ENCODE results near the gene PRIMA1. TPM values are rescaled to one million over a fixed set of nuclear protein-coding genes. Genes with fewer than 3 reads are reported as not detected.

The PRIMA1 gene
- total and polyA plus RNA-seq, 2 experiments from 2014 or later, result 2.1 to 3.5 TPM

- Histone ChIP-seq H3F3A (replicated peaks; ENCODE audit: low read depth) (no peaks in the 10 kb centered on the region), H3K27me3 (ENCODE audit: insufficient read depth) (no peaks in the 10 kb centered on the region), H3K9me2 (ENCODE audit: insufficient read depth) (no peaks in the 10 kb centered on the region), H3K4me1 (ENCODE audit: insufficient read depth) (no peaks in the 10 kb centered on the region), H3K4me3 (no peak overlapping the region), H3K79me2 (replicated peaks; ENCODE audit: insufficient read depth) (no peaks in the 10 kb centered on the region), H2AFZ (no peak overlapping the region), H3K4me2 (no peak overlapping the region), H3K27ac (ENCODE audit: low read depth) (no peak overlapping the region), H3K36me3 (ENCODE audit: insufficient read depth) (no peaks in the 10 kb centered on the region), H4K20me1 (replicated peaks; ENCODE audit: insufficient read depth) (no peaks in the 10 kb centered on the region)
- peaks cover 8% of the 10 kb centered on the region for H3K27me3 Mint-ChIP-seq (ENCODE audit: insufficient read depth, low read depth, poor library complexity)
- TF ChIP-seq JUNB (IDR thresholded peaks at IDR 0.05; ENCODE audit: unreplicated experiment) (no peak), POLR2AphosphoS5 (IDR thresholded peaks at IDR 0.05; ENCODE audit: low read depth) (no peak), CREB1 (CRISPR knock-in tag; IDR thresholded peaks at IDR 0.05; ENCODE audit: low read depth) (no peak)
- TF ChIP-seq, protein P1, sequence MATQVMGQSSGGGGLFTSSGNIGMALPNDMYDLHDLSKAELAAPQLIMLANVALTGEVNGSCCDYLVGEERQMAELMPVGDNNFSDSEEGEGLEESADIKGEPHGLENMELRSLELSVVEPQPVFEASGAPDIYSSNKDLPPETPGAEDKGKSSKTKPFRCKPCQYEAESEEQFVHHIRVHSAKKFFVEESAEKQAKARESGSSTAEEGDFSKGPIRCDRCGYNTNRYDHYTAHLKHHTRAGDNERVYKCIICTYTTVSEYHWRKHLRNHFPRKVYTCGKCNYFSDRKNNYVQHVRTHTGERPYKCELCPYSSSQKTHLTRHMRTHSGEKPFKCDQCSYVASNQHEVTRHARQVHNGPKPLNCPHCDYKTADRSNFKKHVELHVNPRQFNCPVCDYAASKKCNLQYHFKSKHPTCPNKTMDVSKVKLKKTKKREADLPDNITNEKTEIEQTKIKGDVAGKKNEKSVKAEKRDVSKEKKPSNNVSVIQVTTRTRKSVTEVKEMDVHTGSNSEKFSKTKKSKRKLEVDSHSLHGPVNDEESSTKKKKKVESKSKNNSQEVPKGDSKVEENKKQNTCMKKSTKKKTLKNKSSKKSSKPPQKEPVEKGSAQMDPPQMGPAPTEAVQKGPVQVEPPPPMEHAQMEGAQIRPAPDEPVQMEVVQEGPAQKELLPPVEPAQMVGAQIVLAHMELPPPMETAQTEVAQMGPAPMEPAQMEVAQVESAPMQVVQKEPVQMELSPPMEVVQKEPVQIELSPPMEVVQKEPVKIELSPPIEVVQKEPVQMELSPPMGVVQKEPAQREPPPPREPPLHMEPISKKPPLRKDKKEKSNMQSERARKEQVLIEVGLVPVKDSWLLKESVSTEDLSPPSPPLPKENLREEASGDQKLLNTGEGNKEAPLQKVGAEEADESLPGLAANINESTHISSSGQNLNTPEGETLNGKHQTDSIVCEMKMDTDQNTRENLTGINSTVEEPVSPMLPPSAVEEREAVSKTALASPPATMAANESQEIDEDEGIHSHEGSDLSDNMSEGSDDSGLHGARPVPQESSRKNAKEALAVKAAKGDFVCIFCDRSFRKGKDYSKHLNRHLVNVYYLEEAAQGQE (IDR thresholded peaks at IDR 0.05; ENCODE audit: unreplicated experiment), result no peak
- no peaks in the 10 kb centered on the region for H3K9me3 Mint-ChIP-seq
- no peak for DNase-seq (ENCODE audit: low spot score)
- no peak for ATAC-seq
- H3K27ac Mint-ChIP-seq, result no peak overlapping the region
- H3K4me1 Mint-ChIP-seq, result peaks cover 10% of the 10 kb centered on the region
- H3K36me3 Mint-ChIP-seq (ENCODE audit: low read depth), result no peaks in the 10 kb centered on the region
- H3K4me3 Mint-ChIP-seq, result no peak overlapping the region
These were observed 9.2 kb downstream of the PRIMA1 start for GRCh38 chr14:93778856-93779629.

DNA sequence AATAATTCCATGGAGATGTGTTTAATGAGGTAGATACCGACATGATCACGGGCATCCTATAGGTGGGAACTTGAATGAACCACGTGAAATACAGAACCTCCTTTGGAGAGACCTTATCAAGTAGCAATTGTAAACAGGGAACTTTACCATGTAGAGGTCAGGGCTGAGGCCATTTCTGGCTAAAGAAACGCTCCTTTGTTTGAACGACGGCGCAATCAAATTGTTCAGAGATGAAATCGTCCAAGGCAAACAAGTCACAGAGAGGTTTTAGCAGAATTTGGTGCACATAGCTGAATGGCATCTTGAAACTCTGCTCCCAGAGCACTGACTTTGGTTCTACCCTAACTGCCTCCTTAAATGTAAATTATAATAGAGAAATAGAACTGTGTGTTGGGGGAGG, 9.8 kb downstream of the PRIMA1 start:
- no peak overlapping the region for H3K27ac Mint-ChIP-seq
- TF ChIP-seq, protein P2, sequence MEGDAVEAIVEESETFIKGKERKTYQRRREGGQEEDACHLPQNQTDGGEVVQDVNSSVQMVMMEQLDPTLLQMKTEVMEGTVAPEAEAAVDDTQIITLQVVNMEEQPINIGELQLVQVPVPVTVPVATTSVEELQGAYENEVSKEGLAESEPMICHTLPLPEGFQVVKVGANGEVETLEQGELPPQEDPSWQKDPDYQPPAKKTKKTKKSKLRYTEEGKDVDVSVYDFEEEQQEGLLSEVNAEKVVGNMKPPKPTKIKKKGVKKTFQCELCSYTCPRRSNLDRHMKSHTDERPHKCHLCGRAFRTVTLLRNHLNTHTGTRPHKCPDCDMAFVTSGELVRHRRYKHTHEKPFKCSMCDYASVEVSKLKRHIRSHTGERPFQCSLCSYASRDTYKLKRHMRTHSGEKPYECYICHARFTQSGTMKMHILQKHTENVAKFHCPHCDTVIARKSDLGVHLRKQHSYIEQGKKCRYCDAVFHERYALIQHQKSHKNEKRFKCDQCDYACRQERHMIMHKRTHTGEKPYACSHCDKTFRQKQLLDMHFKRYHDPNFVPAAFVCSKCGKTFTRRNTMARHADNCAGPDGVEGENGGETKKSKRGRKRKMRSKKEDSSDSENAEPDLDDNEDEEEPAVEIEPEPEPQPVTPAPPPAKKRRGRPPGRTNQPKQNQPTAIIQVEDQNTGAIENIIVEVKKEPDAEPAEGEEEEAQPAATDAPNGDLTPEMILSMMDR (conservative IDR thresholded peaks at IDR 0.05; ENCODE audit: low read depth in 2 of 2), result no peak
- no peak for TF ChIP-seq CREB1 (CRISPR knock-in tag; IDR thresholded peaks at IDR 0.05; ENCODE audit: low read depth)
- no peak for TF ChIP-seq ZNF331 (CRISPR knock-in tag; IDR thresholded peaks at IDR 0.05; ENCODE audit: low read depth)
- TF ChIP-seq STAT1 (IDR thresholded peaks at IDR 0.05; ENCODE audit: unreplicated experiment), result no peak
- no peak for TF ChIP-seq ETS1 (IDR thresholded peaks at IDR 0.05)
- no peak for TF ChIP-seq EZH2phosphoT487 (IDR thresholded peaks at IDR 0.05; ENCODE audit: unreplicated experiment)

More for the DNA sequence above, 9.8 kb downstream of the PRIMA1 start:
- no peaks in the 10 kb centered on the region for H4K20me1 ChIP-seq (replicated peaks; ENCODE audit: insufficient read depth)
- no peaks in the 10 kb centered on the region for H3K9me3 Mint-ChIP-seq
- H3K36me3 Mint-ChIP-seq (ENCODE audit: low read depth), result no peaks in the 10 kb centered on the region
- H3F3A ChIP-seq (replicated peaks; ENCODE audit: low read depth), result no peaks in the 10 kb centered on the region
- peaks cover 10% of the 10 kb centered on the region for H3K4me1 Mint-ChIP-seq
- no peaks in the 10 kb centered on the region for H3K36me3 ChIP-seq (ENCODE audit: insufficient read depth)
- H3K4me3 Mint-ChIP-seq, result no peak overlapping the region
- peaks cover 8% of the 10 kb centered on the region for H3K27me3 Mint-ChIP-seq (ENCODE audit: insufficient read depth, low read depth, poor library complexity)
- H3K4me1 ChIP-seq (ENCODE audit: insufficient read depth), result no peaks in the 10 kb centered on the region
- H3K27ac ChIP-seq (ENCODE audit: low read depth), result no peak overlapping the region
- DNase-seq (ENCODE audit: low spot score) (no peak), ATAC-seq (no peak)
- H3K79me2 ChIP-seq (replicated peaks; ENCODE audit: insufficient read depth), result no peaks in the 10 kb centered on the region
- H2AFZ ChIP-seq, result no peak overlapping the region
- no peaks in the 10 kb centered on the region for H3K9me2 ChIP-seq (ENCODE audit: insufficient read depth)
- no peaks in the 10 kb centered on the region for H3K27me3 ChIP-seq (ENCODE audit: insufficient read depth)
- no peak overlapping the region for H3K4me2 ChIP-seq
- no peak overlapping the region for H3K4me3 ChIP-seq

All from GM23338 (cell line).